SK-MEL-5 (cell line): ENCODE data around the gene SMURF2. TPM values are rescaled to one million over a fixed set of nuclear protein-coding genes. Genes with fewer than 3 reads are reported as not detected.

Experiments used
- DNase-seq: peaks from one replicate; pipeline ENCODE4 v3.0.0-alpha.2; 2016; ENCODE audit warnings: low read depth, low spot score
- in situ Hi-C: cut with HindIII; loops from 2 replicates; pipeline ENCODE4 v1.10.0; 2016; ENCODE audit warnings: low sequenced_read_pairs, high pct_unique_total_duplicates, low pct_unique_long_range_greater_than_20kb
- total RNA-seq: library from RNA; depleted of rRNA; stranded (reverse); fragments of >200 nt; shearing (Covaris generic); gene quantifications from 2 replicates; pipeline ENCODE4 v1.2.3, GENCODE V29; 2014

SMURF2 gene
- total RNA-seq, 1 experiment from 2014 or later, result 29.1 TPM

DNA sequence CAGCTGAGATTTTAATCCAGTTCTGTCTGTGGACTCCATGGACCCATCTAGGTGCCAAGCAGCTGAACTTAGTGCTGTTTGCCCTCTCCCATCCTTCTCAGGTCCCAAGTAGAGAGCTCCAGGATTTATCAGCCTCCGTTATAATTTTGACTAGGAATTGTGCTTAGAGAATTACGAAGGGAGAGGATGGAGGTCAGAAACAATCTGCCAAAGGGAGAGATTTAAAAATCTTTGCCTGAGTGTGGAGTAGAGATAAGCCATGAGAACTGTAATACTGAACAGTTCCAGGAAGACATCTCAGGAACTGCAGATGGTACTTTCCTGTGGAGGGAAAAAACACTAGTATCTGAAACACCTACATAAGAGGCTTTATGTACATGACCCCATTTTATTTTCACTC, 128.3 kb downstream of the SMURF2 start:
- in situ Hi-C loops, result no loop called here
- no peak for DNase-seq

GRCh38 chr17:64532409-64532808, 129.7 kb downstream of the SMURF2 start:
- no peak for DNase-seq
- in situ Hi-C loops, result no loop called here

DNA sequence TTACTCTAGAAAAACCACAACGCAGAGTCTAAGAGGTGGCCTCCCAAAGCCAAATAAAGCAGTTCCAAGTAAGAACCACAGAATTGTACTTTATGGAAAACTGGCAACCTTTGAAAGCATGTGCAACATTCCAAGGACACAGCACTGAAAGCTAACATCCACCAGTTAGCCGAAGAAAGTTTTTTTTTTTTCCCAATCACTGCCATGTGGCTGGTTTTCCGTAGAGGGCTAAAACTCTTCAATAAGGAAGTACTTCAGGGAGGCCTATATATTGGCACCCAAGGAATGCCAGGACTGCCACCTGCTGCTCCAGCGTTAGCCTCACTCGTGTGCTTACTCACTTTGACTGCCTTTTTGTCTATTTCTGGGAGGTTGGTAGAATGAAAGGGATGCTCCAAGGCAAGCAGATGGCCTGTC, 130.1 kb downstream of the SMURF2 start:
- DNase-seq, result no peak
- in situ Hi-C loops, result no loop called here

GRCh38 chr17:64529221-64529620, 132.9 kb downstream of the SMURF2 start:
- in situ Hi-C loops, result no loop called here
- DNase-seq, result no peak

DNA sequence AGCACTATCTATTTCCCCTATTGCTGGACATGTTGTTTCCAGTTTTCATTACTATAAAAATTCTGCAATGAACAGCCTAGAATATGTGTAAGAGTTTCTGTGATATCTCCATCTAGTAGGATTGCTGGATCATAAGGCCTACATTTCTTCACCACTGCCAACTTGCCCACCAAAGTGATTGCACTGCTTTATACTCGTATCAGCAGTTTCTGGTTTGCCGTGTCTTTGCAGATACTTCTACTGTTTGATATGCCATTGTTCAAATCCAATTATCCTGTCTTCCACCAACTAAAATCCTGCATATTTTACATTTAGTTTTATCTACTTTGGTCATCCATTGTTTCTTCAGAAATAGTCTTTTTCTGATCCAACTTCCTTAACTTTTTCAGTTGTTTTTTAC, 134.2 kb downstream of the SMURF2 start:
- in situ Hi-C loops, result no loop called here
- DNase-seq, result no peak

GRCh38 chr17:64520359-64520758, 141.7 kb downstream of the SMURF2 start:
- in situ Hi-C loops, result no loop called here

GRCh38 chr17:64519601-64520000, 142.5 kb downstream of the SMURF2 start:
- in situ Hi-C loops, result no loop called here
- no peak for DNase-seq

More at GRCh38 chr17:64520359-64520758, 141.7 kb downstream of the SMURF2 start:
- DNase-seq, result no peak

GRCh38 chr17:64515829-64516228, 146.3 kb downstream of the SMURF2 start:
- in situ Hi-C loops, result no loop called here
- DNase-seq, result no peak

- DNase-seq, result no peak
- in situ Hi-C loops, result no loop called here
These were observed 146.7 kb downstream of the SMURF2 start for GRCh38 chr17:64515419-64515818.

DNA sequence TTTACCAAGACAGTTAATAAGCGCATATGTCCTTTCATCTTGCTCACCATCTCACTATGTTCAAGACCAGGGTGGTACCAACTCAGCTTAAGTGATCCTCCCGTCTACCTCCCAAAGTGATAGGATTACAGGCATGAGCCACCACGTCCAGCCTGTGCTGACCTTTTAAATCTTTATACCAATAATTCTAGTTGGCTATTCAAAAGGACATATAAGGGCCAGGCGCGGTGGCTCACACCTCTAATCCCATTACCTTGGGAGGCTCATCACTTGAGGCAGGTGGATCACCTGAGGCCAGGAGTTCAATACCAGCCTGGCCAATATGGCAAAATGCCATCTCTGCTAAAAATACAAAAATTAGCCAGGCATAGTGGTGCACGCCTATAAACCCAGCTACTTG, 152.9 kb downstream of the SMURF2 start:
- in situ Hi-C loops, result no loop called here
- no peak for DNase-seq

DNA sequence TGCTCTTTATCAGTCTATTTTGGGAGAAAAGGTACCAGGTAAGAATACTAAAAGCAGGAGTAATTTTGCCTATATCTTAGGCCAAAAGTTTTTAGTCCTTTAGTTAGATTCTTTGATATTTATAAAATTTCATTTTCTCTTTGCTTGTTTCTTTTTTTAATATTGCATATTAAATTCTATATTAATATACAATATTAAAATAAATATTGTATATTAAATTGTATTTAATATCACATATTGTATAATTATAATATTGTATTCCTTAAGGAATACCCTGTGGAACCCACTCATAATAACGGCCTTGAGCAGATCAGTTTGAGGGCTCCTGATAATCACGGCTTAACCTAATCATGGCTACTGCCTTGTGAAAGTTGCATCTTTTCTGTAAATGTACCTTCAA, 153.4 kb downstream of the SMURF2 start:
- DNase-seq, result no peak
- in situ Hi-C loops, result no loop called here

DNA sequence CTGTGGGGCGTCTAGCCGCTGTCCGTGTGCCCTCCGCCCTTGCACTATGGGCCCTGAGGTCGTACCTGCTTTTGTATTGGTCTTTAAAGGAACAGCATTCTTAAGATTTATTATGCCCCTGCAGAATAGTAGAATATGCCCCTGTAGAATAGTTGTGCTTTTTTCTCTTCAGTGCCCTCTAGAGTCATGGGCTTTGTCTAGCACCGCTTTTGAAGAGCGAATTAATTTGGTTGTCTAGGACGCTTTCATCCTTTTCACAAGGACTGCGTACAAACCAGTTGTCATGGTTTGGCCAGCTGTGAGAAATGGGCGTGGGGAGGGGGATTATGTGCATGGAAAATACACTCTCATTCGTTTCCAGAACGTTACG, 154.7 kb downstream of the SMURF2 start:
- peak; percentile 83 for DNase-seq
- in situ Hi-C loops, result no loop called here

- in situ Hi-C loops, result no loop called here
- DNase-seq, result peak; percentile 100
These were observed 155.3 kb downstream of the SMURF2 start, which contains the start of gene CEP95 for GRCh38 chr17:64506576-64507412. TSS of gene CEP95 (plus strand) at chr17:64506977. CDS start at chr17:64507098, 121 bp downstream.

DNA sequence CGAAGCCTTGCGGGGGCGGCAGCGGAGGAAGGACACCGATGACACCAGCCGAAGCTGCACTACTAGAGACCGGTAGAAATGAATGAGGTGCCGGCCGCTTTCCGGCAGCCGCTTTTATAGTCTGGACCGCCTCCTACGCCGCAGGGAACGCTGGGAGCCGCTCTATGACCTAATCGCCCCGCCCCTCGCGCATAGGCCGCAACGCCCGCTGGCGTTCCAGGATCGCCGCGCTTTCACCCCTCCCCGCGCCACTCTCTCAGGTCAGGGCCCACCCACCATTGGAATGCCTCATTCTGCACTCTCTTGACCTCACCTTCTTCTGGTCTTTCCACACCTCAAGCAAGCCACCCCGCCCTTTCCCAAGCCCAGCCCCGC, 155.9 kb downstream of the SMURF2 start, which contains the start of gene DDX5:
DDX5 (minus strand) TSS at position 89 of the 375 bp plus-strand sequence. CDS start 170 bp downstream, outside the sequence.
- DNase-seq, result peak; percentile 99
- in situ Hi-C loops, result no loop called here

DNA sequence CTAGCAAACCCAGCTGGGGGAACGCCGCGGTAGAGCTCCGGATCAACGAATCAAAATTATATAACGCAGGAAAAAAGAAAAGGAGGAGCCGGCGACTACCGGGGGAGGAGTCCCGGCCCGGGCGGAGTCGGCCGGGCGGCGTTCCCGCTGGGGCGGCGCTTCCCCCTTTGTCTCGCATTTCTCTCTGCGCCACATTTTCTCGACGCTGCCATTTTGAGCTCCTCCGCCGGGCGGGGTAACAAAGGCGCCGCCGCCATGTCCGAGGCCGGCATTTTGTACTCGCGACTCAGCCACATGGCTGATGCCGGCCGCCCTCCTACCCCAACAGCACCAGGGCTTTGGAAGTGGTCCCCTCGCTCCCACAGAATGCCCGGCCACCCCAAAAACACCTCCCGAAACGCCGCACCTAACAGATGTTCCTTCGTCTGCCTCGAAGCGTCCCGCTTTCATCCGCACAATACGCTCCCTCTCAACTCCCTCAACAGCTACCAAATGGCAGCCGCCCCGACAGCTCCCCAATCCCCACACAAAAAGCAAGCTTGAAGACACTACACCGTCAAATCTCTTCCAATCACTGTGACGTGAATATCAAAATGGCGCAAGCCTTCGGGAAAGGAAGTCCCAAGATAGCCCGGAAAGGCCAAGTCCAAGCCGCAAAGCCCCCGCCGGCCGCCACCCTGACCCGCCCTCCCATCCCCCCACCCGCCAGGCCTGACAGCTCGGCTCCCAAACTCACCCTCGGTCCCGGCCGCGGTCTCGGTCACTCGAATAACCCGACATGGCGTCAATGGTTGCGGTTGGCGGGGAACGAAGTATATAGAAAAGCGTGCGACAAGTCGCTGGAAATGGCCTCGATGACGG, 156.5 kb downstream of the SMURF2 start:
- in situ Hi-C loops, result no loop called here
- peak; percentile 96 for DNase-seq

DNA sequence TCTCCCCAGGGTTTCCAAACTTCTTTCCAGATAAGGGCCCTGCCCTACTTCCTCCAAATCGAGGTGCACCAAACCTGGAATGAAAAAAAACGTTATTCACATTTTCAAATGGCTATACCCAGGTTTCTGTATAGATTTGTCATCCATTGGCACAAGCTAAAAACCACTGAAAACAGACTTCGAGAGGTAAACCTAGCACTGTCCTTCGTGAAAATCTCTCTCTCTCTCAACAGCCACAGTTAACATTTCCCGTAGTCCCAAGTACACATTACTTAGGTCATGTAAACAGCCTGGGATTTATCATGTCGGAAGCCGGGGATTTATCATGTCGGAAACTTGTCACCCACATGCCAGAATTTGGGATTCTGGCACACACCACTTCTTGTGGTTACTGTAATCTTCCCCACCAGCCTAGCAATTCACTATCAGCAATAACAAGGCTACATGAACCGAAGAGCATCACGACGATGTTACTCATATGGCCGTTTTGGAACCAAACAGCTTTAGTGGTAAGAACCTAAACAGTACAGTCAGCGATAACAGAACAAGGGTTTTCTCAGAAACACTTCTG, 157.3 kb downstream of the SMURF2 start:
- in situ Hi-C loops, result no loop called here
- DNase-seq, result no peak

DNA sequence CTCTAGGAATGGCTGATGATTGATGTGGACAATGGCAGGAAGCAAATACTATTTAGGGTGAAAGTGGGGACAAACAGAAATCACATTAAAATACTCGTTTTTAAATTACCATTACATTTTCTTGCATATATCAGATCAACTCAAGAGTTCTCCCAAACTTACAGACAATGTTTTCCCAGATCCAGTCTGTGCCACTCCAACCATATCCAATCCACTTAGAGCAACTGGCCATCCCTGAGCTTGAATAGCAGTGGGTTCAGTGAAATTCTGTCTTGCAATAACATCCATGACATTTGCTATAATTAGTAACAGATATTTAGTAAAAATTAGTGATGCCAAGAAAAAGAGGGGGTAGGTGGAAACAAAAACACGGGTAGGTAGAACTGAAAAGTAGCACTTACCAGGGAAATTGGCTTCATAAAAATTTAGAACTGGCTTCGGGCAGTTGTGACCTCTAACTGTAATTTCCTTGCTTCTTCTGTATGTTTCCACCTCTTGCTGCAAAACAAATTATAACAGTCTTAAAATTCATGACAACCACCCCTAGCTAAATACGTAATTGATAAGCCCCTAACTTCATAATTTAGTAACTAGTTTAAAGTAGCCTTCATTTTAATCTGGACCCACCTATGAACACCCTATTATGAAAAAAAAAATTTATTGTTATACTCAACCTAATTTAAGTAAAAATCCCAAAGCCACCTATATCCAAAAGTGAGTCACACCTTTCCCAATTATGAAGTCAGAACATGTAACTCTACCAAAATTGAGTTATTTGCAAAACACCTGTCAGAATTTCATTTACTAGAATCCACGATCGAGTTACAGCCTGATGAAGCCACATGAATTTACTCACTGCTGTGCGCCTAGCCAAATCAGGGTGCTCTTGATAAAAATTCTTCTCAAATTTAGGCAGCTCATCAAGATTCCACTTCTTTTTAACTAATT, 158.0 kb downstream of the SMURF2 start:
- in situ Hi-C loops, result no loop called here

More for the DNA sequence above, 158.0 kb downstream of the SMURF2 start:
- DNase-seq, result no peak
